ENCODE data around the gene IL27RA.

Gene IL27RA

DNA sequence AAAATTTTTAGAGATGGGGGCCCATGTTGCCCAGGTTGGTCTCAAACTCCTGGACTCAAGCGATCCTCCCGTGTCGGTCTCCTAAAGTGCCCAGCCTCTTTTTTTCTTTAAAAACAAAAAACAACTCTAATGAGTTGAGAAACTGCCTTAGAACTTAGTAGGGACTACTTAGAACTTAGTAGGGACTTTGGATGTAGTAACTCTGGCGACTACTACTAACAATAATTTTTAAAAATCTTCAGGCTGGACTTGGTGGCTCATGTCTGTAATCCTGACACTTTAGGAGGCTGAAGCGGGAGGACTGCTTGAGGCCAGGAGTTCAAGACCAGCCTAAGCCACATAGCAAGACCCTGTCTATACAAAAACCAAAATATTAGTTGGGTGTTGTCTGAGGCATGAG, 54.5 kb downstream of the IL27RA start:
- no peaks in the 10 kb centered on the region for H3K27me3 ChIP-seq (ENCODE audit: insufficient read depth, low read length, poor library complexity, severe bottlenecking)
- no peak overlapping the region for H3K4me2 ChIP-seq (ENCODE audit: low read depth, low read length, poor library complexity, severe bottlenecking)
- no peaks in the 10 kb centered on the region for H3K9me3 ChIP-seq (ENCODE audit: insufficient read depth, low read depth, low read length)
- no peaks in the 10 kb centered on the region; the same call in 1 of the 2 replicates for H3K36me3 ChIP-seq (ENCODE audit: insufficient read depth, low read length)
- peaks cover 11% of the 10 kb centered on the region for H4K20me1 ChIP-seq (ENCODE audit: insufficient read depth, low read length, poor library complexity, severe bottlenecking)
- TF ChIP-seq, protein P1, sequence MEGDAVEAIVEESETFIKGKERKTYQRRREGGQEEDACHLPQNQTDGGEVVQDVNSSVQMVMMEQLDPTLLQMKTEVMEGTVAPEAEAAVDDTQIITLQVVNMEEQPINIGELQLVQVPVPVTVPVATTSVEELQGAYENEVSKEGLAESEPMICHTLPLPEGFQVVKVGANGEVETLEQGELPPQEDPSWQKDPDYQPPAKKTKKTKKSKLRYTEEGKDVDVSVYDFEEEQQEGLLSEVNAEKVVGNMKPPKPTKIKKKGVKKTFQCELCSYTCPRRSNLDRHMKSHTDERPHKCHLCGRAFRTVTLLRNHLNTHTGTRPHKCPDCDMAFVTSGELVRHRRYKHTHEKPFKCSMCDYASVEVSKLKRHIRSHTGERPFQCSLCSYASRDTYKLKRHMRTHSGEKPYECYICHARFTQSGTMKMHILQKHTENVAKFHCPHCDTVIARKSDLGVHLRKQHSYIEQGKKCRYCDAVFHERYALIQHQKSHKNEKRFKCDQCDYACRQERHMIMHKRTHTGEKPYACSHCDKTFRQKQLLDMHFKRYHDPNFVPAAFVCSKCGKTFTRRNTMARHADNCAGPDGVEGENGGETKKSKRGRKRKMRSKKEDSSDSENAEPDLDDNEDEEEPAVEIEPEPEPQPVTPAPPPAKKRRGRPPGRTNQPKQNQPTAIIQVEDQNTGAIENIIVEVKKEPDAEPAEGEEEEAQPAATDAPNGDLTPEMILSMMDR (conservative IDR thresholded peaks at IDR 0.05; ENCODE audit: low read length): no peak
- no peak for TF ChIP-seq EZH2phosphoT487 (IDR thresholded peaks at IDR 0.05; ENCODE audit: borderline replicate concordance)
- no peak overlapping the region for H3K9ac ChIP-seq (ENCODE audit: low read depth, low read length, poor library complexity, severe bottlenecking)
- peaks cover 12% of the 10 kb centered on the region; the same call in 1 of the 2 replicates for H3K79me2 ChIP-seq (ENCODE audit: insufficient read depth, low read length)
- peaks cover 17% of the 10 kb centered on the region for H3K4me1 ChIP-seq (ENCODE audit: insufficient read depth, low read length, poor library complexity, severe bottlenecking)
- no peak overlapping the region for H2AFZ ChIP-seq (ENCODE audit: low read length)
- no peaks in the 10 kb centered on the region for H3K9me2 ChIP-seq (replicated peaks; ENCODE audit: low read depth, low read length)
- no peak overlapping the region for H3K4me3 ChIP-seq (ENCODE audit: low read length, poor library complexity, severe bottlenecking)
- H3F3A ChIP-seq (ENCODE audit: low read depth): no peaks in the 10 kb centered on the region; the same call in 1 of the 2 replicates

DNA sequence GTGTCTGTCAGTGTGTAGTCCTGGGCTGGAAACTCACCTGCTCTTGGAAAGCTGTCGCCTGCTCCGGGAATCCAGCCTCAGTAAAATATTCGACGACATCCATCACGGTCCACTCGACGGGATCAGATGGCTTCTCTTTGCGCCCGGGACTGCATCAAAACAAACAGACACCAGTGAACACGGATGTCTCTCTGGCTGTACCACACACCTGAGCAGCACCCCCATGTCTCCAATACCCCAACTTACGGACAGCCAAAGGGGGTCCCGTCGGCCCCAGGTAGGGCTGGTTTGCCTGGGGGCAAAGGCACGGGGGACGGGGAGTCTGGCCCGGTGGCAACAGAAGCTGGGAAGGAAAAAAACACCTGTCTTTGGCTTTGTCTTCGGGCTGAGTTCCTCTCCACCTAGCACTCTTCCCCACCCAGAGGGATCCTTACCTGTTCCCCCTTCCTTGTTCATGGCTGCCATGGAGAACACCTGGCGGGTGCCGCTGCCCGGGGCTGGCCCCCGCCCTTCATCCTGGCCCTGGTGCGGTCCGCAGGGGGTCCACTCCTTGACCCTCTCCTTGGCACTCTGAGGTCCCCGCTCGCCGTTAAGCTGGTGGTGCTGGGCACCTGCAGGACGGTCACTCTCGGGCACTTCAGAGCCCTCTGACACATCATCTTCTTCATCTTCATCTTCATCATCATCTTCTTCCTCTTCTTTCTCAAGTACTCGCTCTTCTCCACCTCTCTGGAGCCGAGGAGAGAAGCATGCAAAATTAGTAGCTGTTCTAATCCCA, 57.3 kb downstream of the IL27RA start:
- Histone ChIP-seq H4K20me1 (ENCODE audit: insufficient read depth, low read length, poor library complexity, severe bottlenecking) (peaks cover 11% of the 10 kb centered on the region), H3K27me3 (ENCODE audit: insufficient read depth, low read length, poor library complexity, severe bottlenecking) (no peaks in the 10 kb centered on the region), H3F3A (ENCODE audit: low read depth) (no peaks in the 10 kb centered on the region; the same call in 1 of the 2 replicates), H3K9me2 (replicated peaks; ENCODE audit: low read depth, low read length) (no peaks in the 10 kb centered on the region), H3K36me3 (ENCODE audit: insufficient read depth, low read length) (no peaks in the 10 kb centered on the region; the same call in 1 of the 2 replicates), H3K9ac (ENCODE audit: low read depth, low read length, poor library complexity, severe bottlenecking) (no peak overlapping the region), H3K4me1 (ENCODE audit: insufficient read depth, low read length, poor library complexity, severe bottlenecking) (peaks cover 17% of the 10 kb centered on the region), H3K79me2 (ENCODE audit: insufficient read depth, low read length) (peaks cover 17% of the 10 kb centered on the region; the same call in 1 of the 2 replicates), H3K4me2 (ENCODE audit: low read depth, low read length, poor library complexity, severe bottlenecking) (peak overlapping the region; percentile 69), H2AFZ (ENCODE audit: low read length) (no peak overlapping the region), H3K9me3 (ENCODE audit: insufficient read depth, low read depth, low read length) (no peaks in the 10 kb centered on the region), H3K4me3 (ENCODE audit: low read length, poor library complexity, severe bottlenecking) (peak overlapping the region; percentile 69)
- TF ChIP-seq EZH2phosphoT487 (IDR thresholded peaks at IDR 0.05; ENCODE audit: borderline replicate concordance): no peak
- TF ChIP-seq, protein P1 (conservative IDR thresholded peaks at IDR 0.05; ENCODE audit: low read length): no peak

DNA sequence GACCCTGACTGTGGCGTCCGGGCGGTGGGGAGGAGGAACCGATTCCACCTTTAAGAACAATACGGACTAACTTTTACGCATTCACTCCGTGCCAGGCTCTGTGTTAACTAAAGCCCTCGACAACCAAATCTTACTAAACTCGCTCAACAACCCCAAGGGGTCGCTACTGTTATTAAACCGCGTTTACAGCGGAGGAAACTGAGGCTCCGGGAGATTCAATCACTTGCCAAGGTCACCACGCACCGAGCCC, 57.8 kb downstream of the IL27RA start:
- Histone ChIP-seq H3K9me3 (ENCODE audit: insufficient read depth, low read depth, low read length) (no peaks in the 10 kb centered on the region), H3K4me3 (ENCODE audit: low read length, poor library complexity, severe bottlenecking) (peak overlapping the region; percentile 69), H2AFZ (ENCODE audit: low read length) (no peak overlapping the region), H3K27me3 (ENCODE audit: insufficient read depth, low read length, poor library complexity, severe bottlenecking) (no peaks in the 10 kb centered on the region), H3K4me1 (ENCODE audit: insufficient read depth, low read length, poor library complexity, severe bottlenecking) (peaks cover 17% of the 10 kb centered on the region), H3K4me2 (ENCODE audit: low read depth, low read length, poor library complexity, severe bottlenecking) (peak overlapping the region; percentile 69), H3K36me3 (ENCODE audit: insufficient read depth, low read length) (no peaks in the 10 kb centered on the region; the same call in 1 of the 2 replicates), H3K79me2 (ENCODE audit: insufficient read depth, low read length) (peaks cover 17% of the 10 kb centered on the region; the same call in 1 of the 2 replicates), H4K20me1 (ENCODE audit: insufficient read depth, low read length, poor library complexity, severe bottlenecking) (peaks cover 11% of the 10 kb centered on the region), H3F3A (ENCODE audit: low read depth) (no peaks in the 10 kb centered on the region; the same call in 1 of the 2 replicates), H3K9ac (ENCODE audit: low read depth, low read length, poor library complexity, severe bottlenecking) (no peak overlapping the region), H3K9me2 (replicated peaks; ENCODE audit: low read depth, low read length) (no peaks in the 10 kb centered on the region)
- TF ChIP-seq, protein P1 (conservative IDR thresholded peaks at IDR 0.05; ENCODE audit: low read length): peak; percentile 33
- TF ChIP-seq EZH2phosphoT487 (IDR thresholded peaks at IDR 0.05; ENCODE audit: borderline replicate concordance): no peak
